NCI-H1417 (cell line): Measurements from ENCODE around the gene CCDC15.
A peak's percentile ranks its signal among the peaks of the same experiment; 100 is the strongest.
"Not testable (repeated sequence)": the region's sequence is repeated elsewhere in the genome, so short reads cannot be mapped to it uniquely, and the experiment has no call there.

ENCODE experiments used
- DNase-seq, 3 experiments: peaks; one replicate each; lab custom pipeline; 2025; lab: John Stamatoyannopoulos, UW

CCDC15 gene

DNA sequence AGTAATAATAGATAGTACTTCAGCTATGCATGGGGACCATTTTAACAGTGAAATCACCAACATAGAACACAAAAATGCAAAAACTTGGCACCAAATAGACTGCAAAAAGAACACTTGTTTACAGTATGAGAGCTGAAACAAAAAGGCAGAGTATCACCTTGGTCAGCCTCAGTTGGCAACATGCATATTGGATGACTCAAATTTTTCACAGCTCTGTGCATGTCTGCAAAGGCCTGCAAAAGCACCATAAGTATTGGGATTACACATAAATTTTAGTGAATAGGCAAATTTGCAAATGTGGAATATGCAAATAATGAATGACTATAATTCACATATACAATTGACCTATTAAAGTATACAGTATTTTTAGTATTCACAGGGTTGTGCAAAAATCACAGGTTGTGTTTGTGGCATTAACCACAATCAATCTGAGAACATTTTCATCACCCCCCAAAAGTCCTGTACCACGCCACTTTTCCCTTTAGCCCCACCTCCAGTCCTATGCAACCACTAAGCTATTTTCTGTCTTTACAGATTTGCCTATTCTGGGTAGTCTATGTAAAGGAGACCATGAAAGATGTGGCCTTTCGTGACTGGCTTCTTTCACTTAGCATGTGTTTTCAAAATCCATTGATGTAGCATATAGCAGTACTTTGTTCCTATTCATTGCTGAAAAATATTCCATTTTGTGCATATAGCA lies 47.2 kb downstream of the CCDC15 start:
- no peak for DNase-seq

DNA sequence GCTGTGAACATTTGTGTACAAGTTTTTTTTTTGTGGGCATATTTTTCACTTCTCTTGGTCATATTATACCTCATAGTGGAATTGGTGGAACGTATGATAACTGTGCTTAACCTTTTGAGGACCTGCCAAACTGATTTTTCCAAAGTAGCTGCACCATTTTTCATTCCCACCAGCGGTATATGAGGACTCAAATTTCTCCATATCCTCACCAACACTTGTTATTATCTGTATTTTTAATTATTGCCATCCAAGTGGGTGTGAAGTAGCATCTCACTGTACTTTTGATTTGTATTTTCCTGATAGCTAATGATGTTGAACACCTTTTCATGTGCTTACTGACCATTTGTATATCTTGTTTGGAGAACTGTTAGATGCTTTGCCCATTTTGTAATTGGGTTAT lies 47.8 kb downstream of the CCDC15 start:
- DNase-seq: no peak

DNA sequence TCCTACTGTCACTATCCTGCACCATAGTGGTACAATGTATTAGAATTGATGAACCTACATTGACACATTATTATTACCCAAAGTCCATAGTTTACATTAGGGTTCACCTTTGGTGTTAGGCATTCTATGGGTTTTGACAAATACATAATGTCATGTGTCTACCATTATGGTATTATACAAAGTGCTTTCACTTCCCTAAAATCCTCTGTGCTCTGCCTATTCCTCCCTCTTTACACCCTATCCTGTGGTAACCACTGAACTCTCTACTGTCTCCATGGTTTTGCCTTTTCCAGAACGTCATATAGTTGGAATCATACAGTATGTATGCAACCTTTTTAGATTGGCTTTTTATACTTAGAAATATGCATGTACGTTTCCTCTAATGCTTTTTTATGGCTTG lies 51.5 kb downstream of the CCDC15 start:
- no peak for DNase-seq

DNA sequence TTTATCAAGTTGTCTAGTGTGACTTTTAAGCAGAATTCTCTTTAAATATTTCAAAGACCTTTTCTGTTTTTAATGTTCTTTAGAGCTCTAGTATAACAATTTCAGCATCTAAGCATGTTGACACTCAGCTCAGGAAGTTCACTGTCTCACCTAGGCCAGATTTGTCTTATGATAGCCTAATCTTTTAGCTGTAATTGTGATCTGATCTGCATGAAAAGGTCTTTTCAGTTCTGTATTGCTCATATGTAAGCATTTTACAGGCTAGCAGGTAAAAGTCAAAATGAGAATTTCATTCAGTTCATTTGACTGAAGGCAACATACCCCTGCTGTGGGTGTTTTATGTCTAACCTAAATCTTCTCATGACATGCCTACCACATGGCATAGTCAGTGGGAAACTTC lies 62.4 kb downstream of the CCDC15 start:
- DNase-seq: no peak

GRCh38 chr11:125020342-125020741 lies 66.3 kb downstream of the CCDC15 start:
- DNase-seq: no peak

GRCh38 chr11:125022551-125022950 lies 68.5 kb downstream of the CCDC15 start:
- DNase-seq: no peak

- no peak for DNase-seq
Observed at GRCh38 chr11:125025968-125026367, 72.0 kb downstream of the CCDC15 start.

DNA sequence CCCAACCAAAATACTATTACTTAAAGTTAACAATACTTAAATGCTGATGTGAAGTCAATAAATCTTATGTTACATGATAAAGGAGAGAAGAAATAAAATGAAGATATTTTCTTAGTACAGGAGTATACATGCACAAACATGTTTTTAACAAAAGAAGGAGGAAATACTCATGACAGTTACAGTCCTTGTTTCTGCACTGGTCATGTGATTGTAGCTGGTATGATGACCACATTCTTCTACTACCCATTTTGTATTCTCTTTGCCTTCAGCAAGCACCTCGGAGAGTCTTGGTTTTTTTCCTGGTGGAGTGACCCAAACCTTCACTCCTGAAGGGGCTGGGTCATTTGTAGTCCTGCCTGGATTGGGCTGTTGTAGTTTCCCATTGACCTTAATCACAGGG lies 75.4 kb downstream of the CCDC15 start:
- not testable (repeated sequence) for DNase-seq

DNA sequence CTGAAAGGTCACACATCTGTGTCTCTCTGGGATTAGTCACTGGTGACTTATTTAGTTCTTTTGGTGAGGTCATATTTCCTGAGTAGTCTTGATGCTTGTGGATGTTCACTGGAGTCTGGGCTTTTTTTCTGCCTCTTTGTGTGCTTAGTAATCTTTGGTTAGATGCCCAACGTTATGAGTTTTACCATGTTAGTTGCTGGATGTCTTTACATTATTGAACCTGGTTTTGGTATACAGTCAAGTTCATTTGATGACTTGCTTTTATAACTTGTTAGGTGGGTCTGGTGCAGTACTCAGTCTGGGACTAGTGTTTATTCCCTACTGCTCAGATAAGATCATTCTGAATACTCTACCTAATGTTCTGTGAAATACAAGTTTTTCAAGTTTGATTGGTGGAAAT lies 82.9 kb downstream of the CCDC15 start:
- no peak for DNase-seq

GRCh38 chr11:125049164-125049792 lies 95.3 kb downstream of the CCDC15 start:
- no peak for DNase-seq

DNA sequence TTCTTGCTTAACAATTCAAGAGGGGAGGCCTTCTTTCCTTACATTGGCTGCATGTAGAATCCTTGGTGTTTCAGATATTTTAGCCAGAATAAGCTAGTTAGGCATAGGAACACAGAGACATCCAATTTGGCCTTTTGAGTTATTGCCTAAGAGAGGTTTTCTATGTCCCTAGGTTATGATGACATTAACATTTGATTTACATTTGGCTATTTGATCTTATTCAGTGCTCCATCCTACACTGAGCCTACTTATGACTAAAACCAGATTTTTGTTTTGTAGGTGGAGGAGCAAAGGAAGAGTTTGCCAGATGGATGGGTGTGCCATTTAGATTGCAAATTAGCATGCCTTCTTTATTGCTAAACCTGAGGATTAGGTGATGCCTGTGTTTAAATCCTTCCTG lies 98.0 kb downstream of the CCDC15 start:
- DNase-seq: no peak

DNA sequence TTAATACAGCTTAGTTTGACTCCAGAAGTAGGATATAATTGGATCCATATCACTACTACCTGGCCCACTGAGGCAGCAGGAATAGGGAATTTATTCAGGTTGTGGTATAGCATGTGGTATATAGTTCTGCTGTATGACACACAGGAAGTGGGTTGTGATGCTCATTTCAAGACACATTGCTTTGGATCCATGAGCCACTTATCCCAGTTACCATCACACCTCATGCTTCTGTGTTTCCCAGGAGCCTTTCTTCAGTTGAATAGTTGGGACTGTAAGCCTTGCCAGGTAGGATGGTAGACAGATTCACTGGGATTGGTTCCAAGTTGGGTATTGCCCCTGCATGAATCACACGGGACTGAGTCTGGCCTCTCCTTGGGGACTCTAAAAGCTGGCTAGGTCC lies 99.2 kb downstream of the CCDC15 start:
- no peak for DNase-seq

- no peak for DNase-seq
Observed at GRCh38 chr11:125055107-125055715, 101.2 kb downstream of the CCDC15 start.

DNA sequence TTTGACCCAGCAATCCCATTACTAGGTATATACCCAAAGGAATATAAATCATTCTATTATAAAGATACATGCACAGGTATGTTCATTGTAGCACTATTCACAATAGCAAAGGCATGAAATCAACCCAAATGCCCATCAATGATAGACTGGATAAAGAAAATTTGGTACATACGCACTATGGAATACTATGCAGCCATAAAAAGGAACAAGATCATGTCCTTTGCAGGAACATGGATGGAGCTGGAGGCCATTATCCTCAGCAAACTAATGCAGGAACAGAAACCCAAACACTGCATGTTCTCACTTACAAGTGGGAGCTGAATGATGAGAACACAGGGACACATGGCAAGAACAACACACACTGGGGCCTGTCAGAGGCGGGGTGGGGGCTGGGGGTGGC lies 102.1 kb downstream of the CCDC15 start:
- not testable (repeated sequence) for DNase-seq

GRCh38 chr11:125056931-125057692 lies 103.1 kb downstream of the CCDC15 start:
- DNase-seq: no peak

GRCh38 chr11:125057693-125058016 lies 103.7 kb downstream of the CCDC15 start:
- no peak for DNase-seq

DNA sequence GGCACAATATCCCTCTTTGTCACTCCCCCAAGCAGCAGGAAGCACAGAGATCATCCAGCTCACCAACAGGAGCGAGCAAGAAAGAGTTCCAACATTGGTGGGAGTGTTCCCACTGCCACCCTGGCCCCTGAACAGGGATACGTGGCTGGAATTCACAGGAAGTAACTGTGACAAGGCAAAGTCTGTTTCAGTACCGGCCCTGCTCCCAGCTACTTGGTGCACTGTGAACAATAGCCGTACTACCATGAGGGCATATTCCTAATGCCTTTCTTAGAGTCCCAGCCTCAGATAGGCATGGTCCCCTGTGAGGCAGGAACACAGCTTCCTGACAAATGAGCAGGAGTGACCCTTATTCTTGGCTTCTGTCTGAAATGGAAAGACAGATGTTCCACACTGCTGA lies 107.3 kb downstream of the CCDC15 start:
- no peak for DNase-seq

DNA sequence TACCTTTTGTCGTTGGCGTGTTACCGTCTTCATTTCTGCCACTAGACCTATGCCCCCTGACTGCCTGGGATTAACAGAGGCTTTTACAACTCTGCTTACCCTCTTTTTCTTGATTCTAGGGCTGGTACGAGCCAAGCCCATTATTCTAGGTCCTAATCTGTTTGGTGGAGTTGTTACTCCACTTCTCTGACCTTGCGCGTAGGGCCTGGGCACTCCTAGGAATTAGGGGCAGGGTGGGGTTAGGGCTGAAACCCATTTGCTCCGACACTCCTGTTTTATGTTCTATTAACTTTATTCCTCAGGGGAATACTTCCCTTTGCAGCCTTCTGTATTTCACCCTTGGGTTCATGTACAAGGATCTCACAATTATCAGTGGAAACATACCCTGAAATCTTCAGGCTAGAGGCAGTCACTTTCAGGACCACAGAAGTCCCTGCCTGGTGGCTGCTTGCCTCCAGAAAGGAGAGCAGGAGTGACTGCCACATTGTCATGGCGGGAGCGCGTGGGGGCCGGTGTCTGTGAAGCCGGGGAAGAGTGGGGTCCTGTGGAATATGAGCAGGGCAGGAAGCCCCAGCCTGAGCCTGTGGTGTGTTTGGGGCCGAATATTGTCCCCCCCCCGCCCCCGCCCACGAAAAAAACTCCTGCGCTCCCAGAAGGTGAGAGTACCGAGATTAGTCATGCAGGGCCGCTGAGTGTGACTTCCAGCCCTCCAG lies 108.4 kb downstream of the CCDC15 start:
- DNase-seq: no peak

DNA sequence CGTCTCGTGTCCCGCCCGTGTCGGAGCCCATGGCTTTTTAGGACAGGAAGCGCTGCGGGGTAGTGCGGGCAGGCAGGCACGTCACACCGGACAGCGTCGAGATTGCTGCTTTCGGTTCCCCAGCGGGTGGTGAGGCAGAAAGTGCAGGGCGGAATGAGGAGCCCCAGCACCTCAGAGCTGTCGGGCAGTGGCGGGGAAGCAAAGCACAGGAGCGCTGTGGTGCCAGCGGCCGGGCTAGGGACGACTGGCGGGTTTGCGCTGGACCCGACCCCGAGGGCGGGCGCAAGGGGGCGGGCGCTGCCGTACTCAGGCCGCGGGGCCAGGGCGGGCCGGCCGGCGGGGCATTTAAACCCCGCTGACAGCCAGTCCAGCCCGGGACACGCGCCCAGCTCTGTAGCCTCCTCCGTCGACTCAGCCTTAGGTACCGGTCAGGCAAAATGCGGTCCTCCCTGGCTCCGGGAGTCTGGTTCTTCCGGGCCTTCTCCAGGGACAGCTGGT lies 109.0 kb downstream of the CCDC15 start, which contains the start of gene SLC37A2:
SLC37A2 (plus strand) TSS at position 375 of the 498 bp plus-strand sequence; CDS start at position 438, 63 bp downstream.
- peak in 2 of 3 experiments; percentile 58 to 59 for DNase-seq

- DNase-seq: peak in 2 of 3 experiments; percentile 34 to 52
Observed at GRCh38 chr11:125063429-125064043, 109.5 kb downstream of the CCDC15 start.

DNA sequence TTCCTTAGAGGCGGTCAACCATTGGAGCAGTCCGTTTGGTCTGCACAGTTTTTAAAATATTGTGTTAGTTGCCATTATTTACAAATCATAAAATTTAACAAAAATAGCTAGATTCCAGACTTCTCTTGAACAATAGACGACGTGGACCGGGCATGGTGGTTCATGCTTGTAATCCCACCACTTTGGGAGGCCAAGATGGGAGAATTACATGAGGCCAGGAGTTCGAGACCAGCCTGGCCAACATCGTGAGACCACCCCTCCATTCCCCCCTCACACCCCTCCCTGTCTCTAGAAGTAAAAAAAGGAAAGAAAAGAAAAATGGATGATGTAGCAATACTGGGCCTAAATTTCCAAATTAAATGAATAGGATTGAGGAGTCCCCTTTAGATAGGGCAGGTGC lies 110.1 kb downstream of the CCDC15 start:
- DNase-seq: no peak
